GM19238 (cell line): ENCODE data around the gene ZNF444.

ENCODE experiments used
- DNase-seq: peaks from one replicate; pipeline ENCODE4 v3.0.0; 2011; ENCODE audit warnings: low spot score; ENCODE audit not compliant: insufficient read length

Gene ZNF444

GRCh38 chr19:56121180-56122167 is 19.6 kb upstream of the ZNF444 start, which contains the start of gene ZNF787:
ZNF787 (minus strand) TSS chr19:56121295; CDS start chr19:56103217, 18,078 bp downstream.
- DNase-seq: peak; percentile 99

- no peak for DNase-seq
Observed at GRCh38 chr19:56123266-56123891, 17.7 kb upstream of the ZNF444 start.

DNA sequence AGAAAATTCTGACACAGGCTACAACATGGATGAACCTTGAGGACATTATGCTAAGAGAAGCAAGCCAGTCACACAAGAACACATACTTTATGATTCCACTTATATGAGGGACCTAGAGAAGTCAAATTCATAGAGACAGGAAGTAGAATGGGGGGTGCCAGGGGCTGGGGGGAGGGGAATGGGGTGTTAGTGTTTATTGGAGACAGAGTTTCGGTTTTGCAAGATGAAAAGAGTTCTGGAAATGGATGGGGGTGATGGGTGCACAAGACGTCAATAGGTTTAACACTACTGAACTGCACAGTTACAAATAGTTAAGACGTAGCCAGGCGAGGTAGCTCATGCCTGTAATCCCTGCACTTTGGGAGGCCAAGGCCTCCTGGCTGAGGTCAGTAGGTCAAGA is 16.5 kb upstream of the ZNF444 start:
- DNase-seq: no peak

DNA sequence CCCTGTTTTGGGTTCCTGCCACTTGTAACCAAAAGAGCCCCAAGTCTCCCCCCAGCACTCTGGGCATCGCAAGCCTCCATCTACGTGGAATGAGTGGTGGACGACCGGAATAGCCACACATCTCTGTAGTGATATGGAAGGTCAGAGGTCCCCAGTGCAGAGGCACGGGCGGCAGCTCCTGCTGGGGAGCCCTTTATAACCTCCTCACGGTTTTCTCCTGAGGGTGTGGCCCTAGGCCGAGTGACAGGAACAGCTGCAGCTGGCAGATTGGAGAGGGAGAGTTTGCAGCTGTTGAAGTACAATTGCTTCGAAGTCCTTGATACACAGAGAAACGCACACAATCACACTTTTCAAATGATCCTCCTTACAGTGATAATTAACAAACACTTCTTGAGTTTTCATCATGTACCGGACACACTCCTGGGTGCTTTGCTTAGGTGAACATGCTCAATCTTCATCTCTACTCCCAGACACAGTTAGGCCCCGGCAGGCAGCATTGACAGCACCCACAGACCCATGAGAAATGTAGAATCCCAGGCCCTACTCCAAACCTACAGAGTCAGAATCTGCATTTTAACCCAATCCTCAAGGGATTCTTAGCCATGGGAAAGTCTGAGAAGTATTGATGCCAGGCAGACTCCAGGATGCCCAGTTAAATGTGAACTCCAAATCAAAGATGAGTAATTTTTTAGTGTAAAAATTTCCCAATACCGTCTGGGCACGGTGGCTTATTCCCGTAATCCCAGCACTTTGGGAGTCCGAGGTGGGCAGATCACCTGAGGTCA is 15.1 kb upstream of the ZNF444 start:
- no peak for DNase-seq

DNA sequence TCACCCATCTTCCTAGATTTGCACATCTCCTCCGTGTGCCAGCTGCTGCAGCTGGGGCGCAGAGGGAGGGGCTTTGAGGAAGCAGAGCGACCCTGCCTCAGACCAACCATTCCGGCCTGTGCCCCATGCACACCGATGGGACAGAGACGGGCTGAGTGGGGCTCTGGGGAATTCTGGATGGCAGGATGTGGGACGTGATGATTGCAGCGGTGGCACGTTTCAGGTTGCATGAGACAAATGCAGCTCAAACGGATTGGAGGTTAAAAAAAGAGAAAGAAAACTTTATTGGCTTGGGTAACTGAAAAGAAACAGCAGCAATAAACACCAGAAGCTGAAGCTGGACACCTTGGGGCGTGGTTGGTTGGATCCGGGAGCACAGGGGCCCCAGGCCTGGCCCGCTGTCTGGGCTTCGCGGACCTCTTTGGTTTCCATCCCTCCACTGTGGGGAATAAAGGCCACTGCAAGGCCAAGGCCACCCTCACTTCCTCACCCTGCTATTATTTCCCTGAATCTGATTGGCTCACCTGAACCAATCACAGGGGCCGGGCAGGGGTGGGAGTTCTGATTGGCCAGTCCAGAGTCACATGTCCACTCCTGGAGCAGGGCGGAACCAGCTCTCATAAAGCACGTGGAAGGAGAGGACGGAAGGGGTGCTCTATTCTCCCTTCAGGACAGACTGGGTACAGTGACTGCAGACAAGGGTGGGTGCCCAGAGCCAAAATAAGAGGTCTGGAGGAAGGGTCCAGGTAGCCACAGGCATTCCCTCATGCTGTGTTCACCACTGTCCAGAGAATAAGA is 13.9 kb upstream of the ZNF444 start:
- no peak for DNase-seq

DNA sequence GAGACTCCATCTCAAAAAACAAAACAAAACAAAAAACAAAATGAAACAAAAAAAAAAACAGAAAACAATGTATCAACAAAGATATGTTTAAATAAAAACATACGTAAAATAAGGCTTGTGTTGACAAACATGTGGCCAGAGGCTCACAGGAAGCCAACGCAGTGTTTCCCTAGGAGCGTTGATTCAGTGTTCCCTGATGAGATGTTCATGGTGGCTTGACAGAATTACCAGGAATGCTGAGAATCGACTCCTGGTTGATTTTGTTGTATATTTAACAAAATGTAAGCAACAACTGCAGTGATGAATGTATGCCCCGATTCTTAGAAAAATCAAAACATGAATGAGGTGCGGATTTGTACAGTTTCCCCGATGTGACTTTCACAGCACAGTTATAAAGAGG is 11.1 kb upstream of the ZNF444 start:
- no peak for DNase-seq

DNA sequence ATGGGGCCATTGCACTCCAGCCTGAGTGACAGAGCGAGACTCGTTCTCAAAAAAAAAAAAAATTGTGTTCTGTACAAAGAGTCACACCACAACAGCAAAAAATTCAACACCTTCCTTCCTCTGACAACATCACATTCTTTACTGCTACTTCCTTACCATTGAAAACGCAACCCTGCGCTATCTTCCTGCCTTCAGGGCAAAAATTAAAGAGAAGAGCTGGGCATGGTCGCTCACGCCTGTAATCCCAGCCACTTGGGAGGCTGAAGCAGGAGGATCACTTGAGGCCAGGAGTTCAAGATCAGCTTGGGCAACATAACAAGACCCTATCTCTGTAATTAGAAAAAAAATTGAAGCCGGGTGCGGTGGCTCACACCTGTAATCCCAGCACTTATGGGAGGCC is 9.4 kb upstream of the ZNF444 start:
- no peak for DNase-seq

DNA sequence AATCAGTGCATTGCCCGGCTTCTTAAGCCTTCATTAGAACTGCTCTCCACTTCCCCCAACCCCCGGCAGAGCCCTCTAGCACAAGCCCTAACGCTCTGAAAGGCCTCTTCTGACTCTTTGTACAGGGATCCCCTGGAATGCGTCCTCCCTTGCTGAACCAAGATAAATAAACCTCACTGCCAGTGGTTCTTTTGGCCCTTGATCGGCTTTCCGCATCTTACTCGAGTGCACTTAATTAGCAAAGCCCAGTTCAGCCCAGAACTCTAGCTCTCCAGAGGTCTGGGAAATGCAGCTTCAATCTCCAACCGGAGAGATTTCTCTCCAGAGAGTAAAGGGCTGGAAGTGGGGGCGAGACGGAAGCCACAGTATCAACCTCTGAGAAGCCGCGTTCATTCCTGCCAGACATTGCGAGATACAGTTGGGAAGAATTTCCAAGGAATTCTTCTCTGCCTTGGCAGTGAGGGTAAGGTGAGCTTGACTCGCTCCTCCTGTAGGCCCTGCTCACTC is 8.7 kb upstream of the ZNF444 start:
- no peak for DNase-seq

DNA sequence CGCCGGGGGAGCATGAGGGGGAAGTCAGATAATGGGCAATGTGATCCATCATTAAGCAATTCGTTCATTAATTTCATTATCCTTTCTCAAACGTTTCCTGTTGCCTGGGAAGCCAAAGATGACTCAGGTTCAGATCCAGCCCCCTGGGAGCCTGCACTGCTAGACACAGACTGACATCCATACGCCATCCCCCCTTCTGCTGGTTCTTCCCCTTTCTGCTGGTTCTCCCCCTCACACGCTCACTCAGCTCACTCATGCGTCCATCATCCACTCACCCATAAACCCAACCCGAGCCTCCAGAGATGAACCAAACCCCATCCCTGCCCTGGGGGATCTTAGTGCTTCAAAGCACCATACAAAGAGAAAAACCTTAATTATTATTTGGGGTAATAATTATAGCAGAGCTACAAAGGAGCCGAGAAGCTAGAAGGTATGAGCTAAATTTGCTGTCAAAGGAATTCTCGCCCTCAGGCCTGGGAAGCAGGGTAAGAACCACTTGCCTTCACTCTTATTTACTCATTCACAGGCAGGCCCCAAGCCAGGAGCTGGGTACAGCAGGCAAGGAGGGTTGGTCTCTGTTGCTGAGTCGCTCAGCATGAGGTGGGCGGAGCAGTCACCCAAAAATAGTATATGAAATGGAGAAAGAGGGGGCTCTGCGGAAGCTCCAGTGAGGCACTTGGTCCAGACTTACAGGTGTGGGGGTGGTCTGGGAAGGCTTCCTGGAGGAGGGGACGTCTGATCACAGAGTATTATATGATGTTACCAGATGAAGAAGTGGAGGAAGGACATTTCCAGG is 7.0 kb upstream of the ZNF444 start:
- no peak for DNase-seq

GRCh38 chr19:56134654-56134921 is 6.5 kb upstream of the ZNF444 start:
- DNase-seq: no peak

GRCh38 chr19:56136362-56136761 is 4.7 kb upstream of the ZNF444 start:
- no peak for DNase-seq

GRCh38 chr19:56137405-56137804 is 3.7 kb upstream of the ZNF444 start:
- no peak for DNase-seq

- no peak for DNase-seq
Observed at GRCh38 chr19:56138069-56138468, 3.0 kb upstream of the ZNF444 start.

- DNase-seq: no peak
Observed at GRCh38 chr19:56139847-56140582, 1.1 kb upstream of the ZNF444 start.

- no peak for DNase-seq
Observed at GRCh38 chr19:56141417-56141993, 418 bp downstream of the ZNF444 start.

- no peak for DNase-seq
Observed at GRCh38 chr19:56142087-56142787, 1.1 kb downstream of the ZNF444 start.

- DNase-seq: no peak
Observed at GRCh38 chr19:56142897-56143434, 1.9 kb downstream of the ZNF444 start.

DNA sequence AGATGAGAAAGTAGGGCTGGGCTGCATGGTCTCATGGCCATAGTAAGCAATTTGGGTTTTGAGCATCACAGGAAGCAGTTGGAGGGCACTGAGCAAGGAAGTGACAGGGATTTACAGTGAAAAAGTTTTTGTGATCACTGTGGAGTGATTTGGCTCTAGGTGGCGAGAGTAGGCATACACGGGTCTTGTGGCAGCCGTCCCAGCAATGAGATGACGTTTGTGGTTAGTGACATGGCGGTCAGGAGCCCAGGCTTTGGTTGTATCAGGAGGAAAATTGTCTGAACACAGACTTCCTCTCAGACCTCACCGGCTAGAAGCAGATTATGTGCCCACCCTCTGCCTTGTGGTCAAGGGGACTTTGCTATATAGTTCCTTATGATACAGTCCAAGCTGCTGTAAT is 3.3 kb downstream of the ZNF444 start:
- DNase-seq: no peak
